Fibroblast of peridontal ligament (primary cell): Measurements from ENCODE around the gene GAGE10.
A peak's percentile ranks its signal among the peaks of the same experiment; 100 is the strongest.

Source experiments
- DNase-seq: peaks from one replicate; pipeline ENCODE4 v3.0.0-alpha.2; 2010; ENCODE audit errors: extremely low read depth

GAGE10 gene, protein sequence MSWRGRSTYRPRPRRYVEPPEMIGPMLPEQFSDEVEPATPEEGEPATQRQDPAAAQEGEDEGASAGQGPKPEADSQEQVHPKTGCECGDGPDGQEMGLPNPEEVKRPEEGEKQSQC

DNA sequence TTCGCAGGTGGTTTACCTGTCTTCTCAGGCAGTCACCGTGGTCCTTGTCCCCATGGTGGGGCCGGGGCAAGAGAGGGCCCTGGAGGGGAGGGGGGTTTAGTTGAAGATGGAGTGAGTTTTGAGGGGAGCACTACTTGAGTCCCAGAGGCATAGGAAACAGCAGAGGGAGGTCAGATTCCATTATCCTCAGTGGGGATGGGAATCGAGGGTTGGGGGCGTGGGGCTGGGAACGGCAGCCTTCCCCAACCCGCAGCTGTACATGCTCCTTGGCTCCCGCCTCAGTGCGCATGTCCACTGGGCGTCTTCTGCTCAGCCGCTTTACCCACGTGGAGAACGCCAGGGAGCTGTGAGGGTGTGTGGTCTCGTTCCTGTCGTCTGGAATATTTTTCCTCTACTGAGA, at the start of gene GAGE10:
Gene GAGE10, plus strand, starts transcription at position 301 of the 400 bp plus-strand sequence. CDS start 1,214 bp downstream, outside the sequence.
- DNase-seq, result no peak

- no peak for DNase-seq
Observed at GRCh38 chrX:49254639-49255038, 48.8 kb upstream of the GAGE10 start.

- no peak for DNase-seq
Observed at GRCh38 chrX:49256268-49256995, 47.0 kb upstream of the GAGE10 start.

GRCh38 chrX:49257074-49257790, 46.2 kb upstream of the GAGE10 start:
- no peak for DNase-seq

GRCh38 chrX:49257846-49258748, 45.3 kb upstream of the GAGE10 start:
- DNase-seq, result no peak

GRCh38 chrX:49258749-49259124, 44.7 kb upstream of the GAGE10 start:
- DNase-seq, result no peak

GRCh38 chrX:49260221-49260985, 43.0 kb upstream of the GAGE10 start:
- no peak for DNase-seq

DNA sequence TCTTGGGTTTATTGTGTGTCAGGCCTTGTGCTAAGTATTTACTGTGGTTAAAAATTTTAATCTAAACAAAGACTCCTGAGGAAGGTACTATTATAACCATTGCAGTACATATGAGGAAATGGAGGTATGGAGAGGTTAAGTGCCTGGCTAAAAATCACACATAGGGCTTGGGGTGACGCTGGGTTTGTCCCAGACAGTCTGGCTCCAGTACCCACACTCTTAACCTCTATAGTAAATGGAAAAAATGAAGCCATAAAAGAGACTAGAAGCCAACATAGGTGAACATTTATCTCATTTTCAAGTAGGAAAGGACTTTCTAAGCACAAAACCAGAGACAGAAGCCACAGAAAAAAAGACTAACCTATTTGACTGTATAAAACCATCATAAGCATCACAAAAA, 40.8 kb upstream of the GAGE10 start:
- no peak for DNase-seq

GRCh38 chrX:49263631-49264030, 39.8 kb upstream of the GAGE10 start:
- no peak for DNase-seq

GRCh38 chrX:49264460-49264859, 39.0 kb upstream of the GAGE10 start, which contains the start of gene FOXP3:
TSS of gene FOXP3 (minus strand) at chrX:49264710. CDS start at chrX:49258505, 6,205 bp downstream.
- DNase-seq, result no peak

DNA sequence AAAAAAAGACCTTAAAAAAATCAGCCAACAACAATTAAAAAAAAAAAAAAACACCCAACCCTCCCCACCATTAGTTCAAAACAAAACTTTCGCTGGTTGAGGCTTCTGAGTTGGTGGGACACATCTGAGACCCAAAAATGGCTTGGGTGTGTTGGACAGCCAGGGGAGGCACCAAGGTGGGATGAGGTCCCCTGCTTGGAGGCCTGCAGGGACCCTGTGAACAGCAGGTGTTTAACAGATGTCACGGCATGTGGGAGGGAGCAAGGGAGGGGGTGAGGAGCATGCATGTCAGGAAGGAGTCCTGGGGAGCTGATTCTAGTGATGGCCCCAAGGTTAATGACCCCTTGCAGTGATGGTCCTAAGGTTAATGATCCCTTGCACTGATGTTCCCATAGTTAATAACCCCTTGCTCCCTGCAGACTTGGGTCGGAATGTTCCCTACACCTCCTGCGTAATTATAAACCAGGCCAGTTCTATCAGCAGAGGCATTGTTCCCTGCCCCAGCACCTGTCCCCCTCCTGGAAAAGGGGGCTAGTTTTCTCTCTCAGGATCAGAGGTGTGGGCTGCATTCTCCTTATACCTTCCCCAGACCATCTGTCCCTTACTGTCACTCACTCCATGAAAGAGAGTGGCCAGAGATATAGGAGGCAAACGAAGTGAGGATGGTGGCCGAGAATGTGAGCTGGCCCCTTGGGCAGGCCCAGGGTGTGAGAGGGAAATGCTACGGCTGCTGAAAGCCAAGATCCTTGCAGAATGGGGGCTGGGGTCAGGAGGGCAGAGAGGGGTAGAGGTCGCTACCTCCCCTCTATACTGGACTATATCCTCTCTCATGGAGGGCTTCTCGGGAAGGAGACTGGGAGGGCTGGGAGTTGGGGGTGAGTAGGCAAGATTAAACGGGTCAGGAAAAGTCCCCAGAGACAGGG, 36.7 kb upstream of the GAGE10 start:
- no peak for DNase-seq

GRCh38 chrX:49268702-49269009, 34.8 kb upstream of the GAGE10 start:
- DNase-seq, result no peak

DNA sequence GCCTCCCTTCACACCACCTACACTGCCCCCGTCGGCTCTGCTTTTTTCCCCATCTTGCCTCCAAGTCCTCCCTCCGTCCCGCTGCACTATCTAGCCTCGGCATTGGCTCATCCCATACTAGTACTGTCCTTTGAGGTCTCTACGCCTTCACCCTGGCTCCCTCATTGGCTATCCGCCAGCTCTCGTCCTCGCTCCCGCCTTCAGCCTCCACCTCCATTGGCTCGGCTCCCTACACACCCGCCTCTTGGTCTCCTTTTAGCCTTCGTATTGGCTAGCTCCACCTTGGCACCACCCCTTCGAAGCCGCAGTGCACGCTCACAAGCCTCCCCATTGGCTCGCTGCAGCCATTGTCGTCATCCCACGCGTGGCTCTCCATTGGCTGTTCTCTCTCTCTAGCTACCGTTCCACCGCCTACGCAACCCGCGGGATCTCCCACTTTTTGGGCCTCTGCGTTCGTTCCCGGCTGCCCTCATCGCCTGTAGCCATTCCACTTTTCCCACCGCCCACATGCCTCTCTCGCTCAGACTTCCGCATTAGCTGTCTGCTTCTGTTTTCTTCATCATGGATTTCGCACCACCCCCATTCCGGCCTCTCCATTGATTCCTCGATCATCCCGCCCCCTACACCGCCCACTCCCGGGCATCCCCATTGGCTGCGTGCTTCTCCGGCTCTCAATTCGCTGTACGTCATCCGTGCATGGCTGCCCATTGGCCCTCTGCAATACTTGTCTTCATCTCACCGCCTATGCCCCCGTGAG, 34.3 kb upstream of the GAGE10 start:
- DNase-seq, result peak; percentile 96

DNA sequence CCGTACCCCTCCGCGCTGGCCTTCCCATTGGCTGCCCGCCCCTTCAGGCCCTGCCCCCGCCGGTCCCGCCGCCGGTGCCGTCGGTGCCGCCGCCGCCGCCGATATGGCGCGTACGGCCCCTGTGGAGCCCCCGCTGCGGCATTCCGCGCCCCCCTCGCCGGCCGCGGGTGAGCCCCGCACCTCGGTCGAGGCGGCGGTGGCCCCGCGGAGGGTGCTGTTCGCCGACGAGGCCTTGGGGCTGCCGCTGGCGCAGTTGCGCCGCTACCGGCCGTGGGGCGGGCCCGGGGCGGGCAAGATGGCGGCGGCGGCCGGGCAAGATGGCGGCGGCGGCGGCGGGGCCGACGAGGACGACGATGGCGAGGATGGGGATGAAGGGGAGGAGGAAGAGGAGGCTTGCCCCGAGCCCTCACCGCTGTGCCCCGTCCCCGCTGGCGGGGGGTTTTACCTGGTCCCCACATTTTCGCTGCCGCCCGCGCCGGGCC, 33.6 kb upstream of the GAGE10 start, which contains the start of gene PPP1R3F:
Gene PPP1R3F, plus strand, starts transcription at position 27 of the 482 bp plus-strand sequence. Its CDS starts 77 bp downstream, at position 104.
- DNase-seq, result no peak

DNA sequence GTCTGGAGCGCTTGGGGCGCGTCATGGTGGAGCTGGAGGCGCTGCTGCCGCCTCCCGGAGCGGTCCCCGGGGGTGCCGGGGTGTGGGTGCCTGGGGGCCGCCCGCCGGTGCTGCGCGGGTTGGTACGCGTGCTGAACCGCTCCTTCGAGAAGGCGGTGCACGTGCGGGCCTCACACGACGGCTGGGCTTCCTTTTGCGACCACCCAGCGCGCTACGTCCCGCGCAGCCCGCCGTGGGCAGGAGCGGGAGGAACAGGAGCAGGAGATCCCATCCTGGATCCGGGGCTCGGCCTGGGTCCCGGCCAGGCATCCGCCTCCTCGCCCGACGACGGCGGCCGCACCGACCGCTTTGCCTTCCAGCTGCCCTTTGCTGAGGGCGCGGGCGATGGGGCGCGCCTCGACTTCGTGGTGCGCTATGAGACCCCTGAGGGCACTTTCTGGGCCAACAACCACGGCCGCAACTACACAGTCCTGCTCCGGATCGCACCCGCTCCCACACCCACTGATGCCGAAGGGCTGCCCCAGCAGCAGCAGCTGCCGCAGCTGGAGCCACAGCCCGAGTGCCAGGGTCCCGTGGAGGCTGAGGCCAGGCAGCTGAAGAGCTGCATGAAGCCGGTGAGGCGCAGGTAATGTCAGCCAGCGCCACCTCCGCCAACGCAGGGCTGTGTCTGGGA, 33.1 kb upstream of the GAGE10 start:
- no peak for DNase-seq

- no peak for DNase-seq
Observed at GRCh38 chrX:49271341-49271740, 32.1 kb upstream of the GAGE10 start.

DNA sequence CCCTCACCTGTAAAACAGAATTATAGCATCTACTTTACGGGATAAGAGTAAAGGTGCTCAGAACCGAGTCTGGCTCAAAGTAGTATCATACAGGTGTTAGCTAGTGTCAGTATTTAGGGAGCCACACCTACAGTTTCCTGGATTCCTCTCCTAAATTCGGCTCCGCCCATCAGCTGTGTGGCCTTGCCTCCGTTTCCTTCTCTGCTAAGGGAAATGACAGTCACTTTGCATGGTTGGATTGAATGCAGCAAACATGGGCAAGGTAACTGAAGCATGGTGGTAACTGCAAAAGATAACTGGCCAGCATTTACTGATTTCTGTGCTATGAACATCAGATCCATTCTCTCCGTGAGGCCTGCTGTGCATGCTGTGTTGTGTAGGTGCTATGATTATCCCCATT, 31.0 kb upstream of the GAGE10 start:
- no peak for DNase-seq

- DNase-seq, result no peak
Observed at GRCh38 chrX:49273181-49273727, 30.2 kb upstream of the GAGE10 start.
